HG03159 (cell line): ENCODE measurements around the gene SPACDR.
"Not testable (repeated sequence)": the region's sequence is repeated elsewhere in the genome, so short reads cannot be mapped to it uniquely, and the experiment has no call there.

Experiments
- ATAC-seq: cut with Tn5 transposase; IDR thresholded peaks from one replicate; pipeline ENCODE4 v1.9.1; 2021; ENCODE audit warnings: mild to moderate bottlenecking, moderate library complexity; ENCODE audit not compliant: unreplicated experiment

The SPACDR gene

GRCh38 chr7:100464210-100464660, at the start of gene SPACDR:
Gene SPACDR (minus strand): TSS chr7:100464260. CDS start chr7:100464025, 235 bp downstream.
- no peak for ATAC-seq

- no peak for ATAC-seq
These were observed 49.3 kb upstream of the SPACDR start for GRCh38 chr7:100513212-100513810.

GRCh38 chr7:100510437-100511239, 46.6 kb upstream of the SPACDR start:
- ATAC-seq, result no peak

- ATAC-seq, result no peak
These were observed 45.2 kb upstream of the SPACDR start for GRCh38 chr7:100509231-100509630.

- no peak for ATAC-seq
These were observed 42.4 kb upstream of the SPACDR start for GRCh38 chr7:100506356-100506923.

GRCh38 chr7:100504887-100505611, 41.0 kb upstream of the SPACDR start:
- no peak for ATAC-seq

- not testable (repeated sequence) for ATAC-seq
These were observed 40.0 kb upstream of the SPACDR start for GRCh38 chr7:100504031-100504430.

GRCh38 chr7:100500743-100501142, 36.7 kb upstream of the SPACDR start:
- ATAC-seq, result not testable (repeated sequence)

GRCh38 chr7:100496509-100496908, 32.4 kb upstream of the SPACDR start:
- ATAC-seq, result no peak

- ATAC-seq, result peak; percentile 61
These were observed 29.6 kb upstream of the SPACDR start for GRCh38 chr7:100493476-100494264.

GRCh38 chr7:100492738-100493475, 28.8 kb upstream of the SPACDR start:
- no peak for ATAC-seq

- ATAC-seq, result no peak
These were observed 27.1 kb upstream of the SPACDR start for GRCh38 chr7:100491192-100491578.

- no peak for ATAC-seq
These were observed 26.6 kb upstream of the SPACDR start for GRCh38 chr7:100490483-100491191.

- no peak for ATAC-seq
These were observed 25.8 kb upstream of the SPACDR start for GRCh38 chr7:100489824-100490223.

- ATAC-seq, result no peak
These were observed 25.1 kb upstream of the SPACDR start for GRCh38 chr7:100489121-100489520.

- no peak for ATAC-seq
These were observed 24.5 kb upstream of the SPACDR start for GRCh38 chr7:100488333-100489095.

- ATAC-seq, result no peak
These were observed 22.8 kb upstream of the SPACDR start for GRCh38 chr7:100486753-100487446.

- no peak for ATAC-seq
These were observed 22.1 kb upstream of the SPACDR start for GRCh38 chr7:100486111-100486636.
